Esophagus squamous epithelium (tissue), 5 donors: ENCODE data around the gene CADM1. TPM values are rescaled to one million over a fixed set of nuclear protein-coding genes. Genes with fewer than 3 reads are reported as not detected.
A peak's percentile ranks its signal among the peaks of the same experiment; 100 is the strongest.

Experiments
- DNase-seq: peaks from one replicate; lab custom pipeline; 2025; lab: John Stamatoyannopoulos, UW
- H3K27ac ChIP-seq, 4 donors: fragments of 200-600 bp; sonication (generic); one replicate each; pipeline ENCODE4 v1.5.1; 2016 to 2019; ENCODE audit warnings: mild to moderate bottlenecking in 1 of 4
- H3K27me3 ChIP-seq, 4 donors: fragments of 200-600 bp; sonication (generic); 1 replicate in 3 of 4; 2 replicates in 1 of 4; pipeline versions ENCODE4 v1.5.1 to v1.6.0; 2017 to 2021; ENCODE audit warnings: antibody characterized with exemption in 1 of 4
- H3K36me3 ChIP-seq, 3 donors: fragments of 200-600 bp; sonication (generic); one replicate each; pipeline ENCODE4 v1.5.1; 2016 to 2019
- H3K4me1 ChIP-seq, 3 donors: fragments of 200-600 bp; sonication (generic); one replicate each; pipeline ENCODE4 v1.5.1; 2017 to 2019
- H3K4me3 ChIP-seq, 4 donors: fragments of 200-600 bp; sonication (generic); 1 replicate in 3 of 4; 2 replicates in 1 of 4; pipeline ENCODE4 v1.5.1; 2016 to 2019; ENCODE audit warnings: mild to moderate bottlenecking in 2 of 4, moderate library complexity in 1 of 4
- H3K9me3 ChIP-seq, 3 donors: fragments of 200-600 bp; sonication (generic); one replicate each; pipeline ENCODE4 v1.5.1; 2016 to 2019
- CTCF ChIP-seq, 6 experiments: fragments of 450-650 bp in 4 of 6; fragments of 200-600 bp in 2 of 6; sonication (generic) in 2 of 6; IDR thresholded peaks; one replicate each; pipeline ENCODE4 v1.5.1; 2016 to 2019; ENCODE audit warnings: antibody characterized with exemption in 6 of 6, mild to moderate bottlenecking in 4 of 6, moderate library complexity in 4 of 6
- POLR2A ChIP-seq, 4 donors: fragments of 450-650 bp; IDR thresholded peaks; one replicate each; pipeline ENCODE4 v1.6.1; 2017; ENCODE audit warnings: antibody characterized with exemption in 4 of 4, mild to moderate bottlenecking in 4 of 4, moderate library complexity in 3 of 4
- WGBS, 2 donors: methylation state at CpG; one replicate each; pipeline ENCODE4 v1.1.5; 2018; 5-methylcytosine and 5-hydroxymethylcytosine counted together
- intact Hi-C: fragments of 100-400 bp; cut with DNase I; formaldehyde crosslinking; loops from one replicate; pipeline ENCODE4 v1.15.0; 2022
- total RNA-seq, 4 donors: library from RNA; depleted of rRNA; stranded (reverse); fragments of >200 nt; gene quantifications; one replicate each; pipeline ENCODE4 v1.1.0, GENCODE V29; 2016
- donor health status: DM: yes; HTN: yes; CAD: no.

CADM1 gene
- total RNA-seq, 4 donors from 2014 or later, result 1.7 to 15.1 (median 8.3) TPM

- H3K27me3 ChIP-seq, result no peaks in the 10 kb centered on the region
- WGBS, 2 donors, result 53 to 54% methylated on average over 10 to 12 of the region's 12 CpGs
- H3K27ac ChIP-seq, result no peak overlapping the region
- H3K9me3 ChIP-seq, result no peaks in the 10 kb centered on the region
- H3K4me3 ChIP-seq, result peak overlapping the region in 1 of 4 donors; percentile 39
- DNase-seq, result no peak
- H3K4me1 ChIP-seq, result peaks cover 0 to 10% (median 0%) of the 10 kb centered on the region in 3 donors
- TF ChIP-seq POLR2A (IDR thresholded peaks at IDR 0.05) (no peak), CTCF (IDR thresholded peaks at IDR 0.05) (peak; percentile 56 to 83 (median 67))
- intact Hi-C loops, result loop anchor here (5.0 kb wide), 1 partner anchor 952 kb away; no protein-coding TSS in a partner anchor
- H3K36me3 ChIP-seq, result no peaks in the 10 kb centered on the region
These were observed 179.4 kb downstream of the CADM1 start for GRCh38 chr11:115324581-115325432.

- no peak for TF ChIP-seq POLR2A (IDR thresholded peaks at IDR 0.05)
- no peak for TF ChIP-seq CTCF (IDR thresholded peaks at IDR 0.05)
- WGBS, 2 donors, result 82 to 84% methylated on average over 4 of the region's 4 CpGs
- Histone ChIP-seq H3K27ac (no peak overlapping the region), H3K36me3 (no peaks in the 10 kb centered on the region), H3K27me3 (no peaks in the 10 kb centered on the region), H3K9me3 (no peaks in the 10 kb centered on the region), H3K4me1 (peaks cover 0 to 10% (median 0%) of the 10 kb centered on the region in 3 donors), H3K4me3 (no peak overlapping the region)
- intact Hi-C loops, result loop anchor here (5.0 kb wide), 1 partner anchor 955 kb away; no protein-coding TSS in a partner anchor
- no peak for DNase-seq
These were observed 181.5 kb downstream of the CADM1 start for GRCh38 chr11:115322553-115323203.

- intact Hi-C loops, result loop anchor here (5.0 kb wide), 1 partner anchor 956 kb away; no protein-coding TSS in a partner anchor
- Histone ChIP-seq H3K36me3 (no peaks in the 10 kb centered on the region), H3K27me3 (no peaks in the 10 kb centered on the region), H3K4me3 (no peak overlapping the region), H3K4me1 (peaks cover 0 to 10% (median 0%) of the 10 kb centered on the region in 3 donors), H3K9me3 (no peaks in the 10 kb centered on the region), H3K27ac (no peak overlapping the region)
- DNase-seq, result no peak
- TF ChIP-seq CTCF (IDR thresholded peaks at IDR 0.05), result no peak
- no peak for TF ChIP-seq POLR2A (IDR thresholded peaks at IDR 0.05)
- WGBS, 2 donors, result 67 to 72% methylated on average over 6 of the region's 6 CpGs
These were observed 182.5 kb downstream of the CADM1 start for GRCh38 chr11:115321605-115322289.

- no peak overlapping the region for H3K4me3 ChIP-seq
- H3K9me3 ChIP-seq, result no peaks in the 10 kb centered on the region
- no peaks in the 10 kb centered on the region for H3K36me3 ChIP-seq
- WGBS, 2 donors, result 70 to 78% methylated on average over 6 of the region's 6 CpGs
- TF ChIP-seq CTCF (IDR thresholded peaks at IDR 0.05) (no peak), POLR2A (IDR thresholded peaks at IDR 0.05) (no peak)
- H3K27me3 ChIP-seq, result no peaks in the 10 kb centered on the region
- H3K4me1 ChIP-seq, result no peaks in the 10 kb centered on the region
- no peak overlapping the region for H3K27ac ChIP-seq
- intact Hi-C loops, result no loop called here
- DNase-seq, result no peak
These were observed 186.7 kb downstream of the CADM1 start for GRCh38 chr11:115317277-115318185.
